ENCODE results near the gene AGPAT1.
"Not testable (repeated sequence)": the region's sequence is repeated elsewhere in the genome, so short reads cannot be mapped to it uniquely, and the experiment has no call there.

- not testable (repeated sequence) for TF ChIP-seq CTCF (IDR thresholded peaks at IDR 0.05; ENCODE audit: poor library complexity); EZH2 (IDR thresholded peaks at IDR 0.05; ENCODE audit: borderline replicate concordance); EZH2phosphoT487 (IDR thresholded peaks at IDR 0.05; ENCODE audit: low read depth, severe bottlenecking, unreplicated experiment)
Observed at GRCh38 chr6:32211432-32211831, 35.5 kb upstream of the AGPAT1 start.
